ENCODE data around the gene CCDC70.

DNA sequence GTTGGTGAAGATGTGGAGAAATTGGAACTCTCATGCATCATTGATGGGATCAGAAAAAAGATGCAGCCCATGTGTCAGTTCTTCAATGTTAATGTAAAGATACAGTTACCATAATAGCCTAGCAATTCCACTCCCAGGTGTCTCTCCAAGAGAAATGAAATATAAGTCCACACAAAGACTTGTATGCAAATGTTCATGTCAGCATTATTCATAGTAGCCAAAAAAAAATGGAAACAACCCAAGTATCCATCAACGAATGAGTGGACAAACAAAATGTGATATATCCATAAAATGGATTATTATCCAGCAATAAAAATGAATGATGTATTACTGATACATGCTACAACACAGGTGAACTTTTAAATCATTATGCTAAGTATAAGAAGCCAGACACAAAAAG, 38.7 kb downstream of the CCDC70 start:
- TF ChIP-seq, protein P1, sequence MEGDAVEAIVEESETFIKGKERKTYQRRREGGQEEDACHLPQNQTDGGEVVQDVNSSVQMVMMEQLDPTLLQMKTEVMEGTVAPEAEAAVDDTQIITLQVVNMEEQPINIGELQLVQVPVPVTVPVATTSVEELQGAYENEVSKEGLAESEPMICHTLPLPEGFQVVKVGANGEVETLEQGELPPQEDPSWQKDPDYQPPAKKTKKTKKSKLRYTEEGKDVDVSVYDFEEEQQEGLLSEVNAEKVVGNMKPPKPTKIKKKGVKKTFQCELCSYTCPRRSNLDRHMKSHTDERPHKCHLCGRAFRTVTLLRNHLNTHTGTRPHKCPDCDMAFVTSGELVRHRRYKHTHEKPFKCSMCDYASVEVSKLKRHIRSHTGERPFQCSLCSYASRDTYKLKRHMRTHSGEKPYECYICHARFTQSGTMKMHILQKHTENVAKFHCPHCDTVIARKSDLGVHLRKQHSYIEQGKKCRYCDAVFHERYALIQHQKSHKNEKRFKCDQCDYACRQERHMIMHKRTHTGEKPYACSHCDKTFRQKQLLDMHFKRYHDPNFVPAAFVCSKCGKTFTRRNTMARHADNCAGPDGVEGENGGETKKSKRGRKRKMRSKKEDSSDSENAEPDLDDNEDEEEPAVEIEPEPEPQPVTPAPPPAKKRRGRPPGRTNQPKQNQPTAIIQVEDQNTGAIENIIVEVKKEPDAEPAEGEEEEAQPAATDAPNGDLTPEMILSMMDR (IDR thresholded peaks at IDR 0.05): no peak
- TF ChIP-seq POLR2A (IDR thresholded peaks at IDR 0.05) (no peak), POLR2AphosphoS5 (IDR thresholded peaks at IDR 0.05; ENCODE audit: insufficient read depth in 1 of 2, low read depth in 1 of 2) (no peak)

All from vagina (tissue), 2 donors.